ENCODE results near the gene CARD9.
"Not testable (repeated sequence)": the region's sequence is repeated elsewhere in the genome, so short reads cannot be mapped to it uniquely, and the experiment has no call there.

CARD9 gene

GRCh38 chr9:136373300-136374182 lies at the start of gene CARD9:
Gene CARD9, minus strand, starts transcription at chr9:136373669. Its CDS starts 1,591 bp downstream, at chr9:136372078.
- DNase-seq, result no peak

- DNase-seq, result no peak
Measured at GRCh38 chr9:136422876-136423275, 49.4 kb upstream of the CARD9 start.

- no peak for DNase-seq
Measured at GRCh38 chr9:136421791-136422190, 48.3 kb upstream of the CARD9 start.

- DNase-seq, result no peak
Measured at GRCh38 chr9:136419092-136419420, 45.6 kb upstream of the CARD9 start.

- DNase-seq, result no peak
Measured at GRCh38 chr9:136418182-136419091, 45.0 kb upstream of the CARD9 start.

GRCh38 chr9:136416914-136417313 lies 43.4 kb upstream of the CARD9 start:
- no peak for DNase-seq

GRCh38 chr9:136416427-136416826 lies 43.0 kb upstream of the CARD9 start:
- no peak for DNase-seq

GRCh38 chr9:136412962-136413361 lies 39.5 kb upstream of the CARD9 start:
- DNase-seq, result no peak

GRCh38 chr9:136411378-136411777 lies 37.9 kb upstream of the CARD9 start:
- no peak for DNase-seq

GRCh38 chr9:136410500-136411287 lies 37.2 kb upstream of the CARD9 start, which contains the start of the genes ENTR1 and PMPCA:
Gene ENTR1, minus strand, starts transcription at chr9:136410614. Its CDS starts 217 bp downstream, at chr9:136410397.
Gene PMPCA, plus strand, starts transcription at chr9:136410658. Its CDS starts 11 bp downstream, at chr9:136410669.
- peak; percentile 75 for DNase-seq

- no peak for DNase-seq
Measured at GRCh38 chr9:136409557-136410455, 36.3 kb upstream of the CARD9 start.

- no peak for DNase-seq
Measured at GRCh38 chr9:136407911-136408310, 34.4 kb upstream of the CARD9 start.

- DNase-seq, result not testable (repeated sequence)
Measured at GRCh38 chr9:136407061-136407460, 33.6 kb upstream of the CARD9 start.

GRCh38 chr9:136405904-136406303 lies 32.4 kb upstream of the CARD9 start:
- DNase-seq, result not testable (repeated sequence)

- DNase-seq, result no peak
Measured at GRCh38 chr9:136405481-136405880, 32.0 kb upstream of the CARD9 start.

- no peak for DNase-seq
Measured at GRCh38 chr9:136404801-136405136, 31.3 kb upstream of the CARD9 start.

GRCh38 chr9:136403915-136404800 lies 30.7 kb upstream of the CARD9 start:
- DNase-seq, result no peak

GRCh38 chr9:136403538-136403914 lies 30.1 kb upstream of the CARD9 start:
- DNase-seq, result no peak

- DNase-seq, result no peak
Measured at GRCh38 chr9:136402067-136402466, 28.6 kb upstream of the CARD9 start.

- DNase-seq, result no peak
Measured at GRCh38 chr9:136401173-136401922, 27.9 kb upstream of the CARD9 start.

Measured in NCI-H1048 (cell line).